ENCODE measurements around the gene GCNT4. TPM values are rescaled to one million over a fixed set of nuclear protein-coding genes. Genes with fewer than 3 reads are reported as not detected.

The GCNT4 gene
- total RNA-seq, 4 donors from 2014 or later = 3.3 to 63.7 (median 17.8) TPM

DNA sequence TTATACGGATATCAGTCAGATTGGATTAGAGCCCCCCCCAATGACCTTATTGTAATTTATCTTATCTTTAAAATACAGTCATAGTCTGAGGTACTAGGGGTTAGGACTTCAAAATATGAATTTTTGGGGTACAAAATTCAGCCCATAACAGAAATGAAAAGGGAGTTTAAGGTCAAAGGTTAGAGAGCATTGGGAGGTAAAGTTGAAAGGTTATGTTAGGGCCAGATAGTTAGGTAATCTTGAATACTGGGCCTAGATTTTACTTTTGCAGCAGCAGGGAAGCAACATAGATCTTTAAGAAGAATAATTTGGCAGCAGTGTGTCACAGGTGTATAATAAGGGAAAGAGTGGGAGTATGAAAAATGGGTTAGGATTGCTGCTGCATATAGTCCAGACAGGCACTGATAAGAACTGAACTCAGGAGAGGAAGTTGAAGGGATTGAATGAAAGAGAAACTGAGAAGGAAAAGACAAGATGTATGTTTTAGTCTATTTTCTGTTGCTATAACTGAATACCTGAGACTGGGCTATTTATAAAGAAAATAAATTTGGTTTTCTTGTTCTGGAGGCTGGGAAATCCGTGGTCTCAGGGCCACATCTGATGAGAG is 10.7 kb upstream of the GCNT4 start:
- no peaks in the 10 kb centered on the region for H3K9me3 ChIP-seq
- no peak for TF ChIP-seq POLR2A (IDR thresholded peaks at IDR 0.05)
- TF ChIP-seq, protein P1, sequence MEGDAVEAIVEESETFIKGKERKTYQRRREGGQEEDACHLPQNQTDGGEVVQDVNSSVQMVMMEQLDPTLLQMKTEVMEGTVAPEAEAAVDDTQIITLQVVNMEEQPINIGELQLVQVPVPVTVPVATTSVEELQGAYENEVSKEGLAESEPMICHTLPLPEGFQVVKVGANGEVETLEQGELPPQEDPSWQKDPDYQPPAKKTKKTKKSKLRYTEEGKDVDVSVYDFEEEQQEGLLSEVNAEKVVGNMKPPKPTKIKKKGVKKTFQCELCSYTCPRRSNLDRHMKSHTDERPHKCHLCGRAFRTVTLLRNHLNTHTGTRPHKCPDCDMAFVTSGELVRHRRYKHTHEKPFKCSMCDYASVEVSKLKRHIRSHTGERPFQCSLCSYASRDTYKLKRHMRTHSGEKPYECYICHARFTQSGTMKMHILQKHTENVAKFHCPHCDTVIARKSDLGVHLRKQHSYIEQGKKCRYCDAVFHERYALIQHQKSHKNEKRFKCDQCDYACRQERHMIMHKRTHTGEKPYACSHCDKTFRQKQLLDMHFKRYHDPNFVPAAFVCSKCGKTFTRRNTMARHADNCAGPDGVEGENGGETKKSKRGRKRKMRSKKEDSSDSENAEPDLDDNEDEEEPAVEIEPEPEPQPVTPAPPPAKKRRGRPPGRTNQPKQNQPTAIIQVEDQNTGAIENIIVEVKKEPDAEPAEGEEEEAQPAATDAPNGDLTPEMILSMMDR (IDR thresholded peaks at IDR 0.05) = no peak
- no peak overlapping the region for H3K4me3 ChIP-seq
- H3K4me1 ChIP-seq = no peaks in the 10 kb centered on the region
- no peak overlapping the region for H3K27ac ChIP-seq
- no peak for DNase-seq
- H3K27me3 ChIP-seq = no peaks in the 10 kb centered on the region
- no peaks in the 10 kb centered on the region for H3K36me3 ChIP-seq

DNA sequence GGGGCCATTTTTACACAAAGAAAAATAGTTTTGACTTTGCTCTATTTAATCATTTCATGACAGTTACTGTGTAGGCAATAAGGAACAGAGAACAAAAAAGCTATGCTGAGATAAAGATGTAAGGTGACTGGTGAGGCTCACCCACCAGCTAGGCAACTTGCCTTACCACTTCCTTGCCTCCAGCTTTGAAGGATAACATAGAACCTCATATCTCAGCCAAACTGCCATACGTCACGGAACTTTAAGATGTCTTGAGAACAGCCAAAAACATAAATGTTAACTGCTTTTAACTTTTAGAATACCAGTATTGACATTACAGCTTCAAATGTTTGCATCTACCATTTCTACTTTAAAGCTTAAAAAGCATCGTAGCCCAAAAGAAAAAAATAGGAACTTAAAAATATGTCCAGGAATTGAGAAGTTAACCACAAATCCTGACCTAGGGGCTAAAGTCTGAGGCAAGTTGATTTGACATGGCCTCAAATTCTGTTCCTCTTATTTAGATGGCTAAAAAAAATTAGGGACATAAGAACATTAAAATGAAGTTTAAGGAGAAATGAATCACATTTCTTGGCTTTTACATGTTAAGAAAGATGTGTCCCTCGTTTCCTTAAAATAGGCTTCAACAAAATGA is 7.7 kb upstream of the GCNT4 start:
- TF ChIP-seq, protein P1 (IDR thresholded peaks at IDR 0.05) = no peak
- TF ChIP-seq POLR2A (IDR thresholded peaks at IDR 0.05) = no peak
- DNase-seq = no peak

DNA sequence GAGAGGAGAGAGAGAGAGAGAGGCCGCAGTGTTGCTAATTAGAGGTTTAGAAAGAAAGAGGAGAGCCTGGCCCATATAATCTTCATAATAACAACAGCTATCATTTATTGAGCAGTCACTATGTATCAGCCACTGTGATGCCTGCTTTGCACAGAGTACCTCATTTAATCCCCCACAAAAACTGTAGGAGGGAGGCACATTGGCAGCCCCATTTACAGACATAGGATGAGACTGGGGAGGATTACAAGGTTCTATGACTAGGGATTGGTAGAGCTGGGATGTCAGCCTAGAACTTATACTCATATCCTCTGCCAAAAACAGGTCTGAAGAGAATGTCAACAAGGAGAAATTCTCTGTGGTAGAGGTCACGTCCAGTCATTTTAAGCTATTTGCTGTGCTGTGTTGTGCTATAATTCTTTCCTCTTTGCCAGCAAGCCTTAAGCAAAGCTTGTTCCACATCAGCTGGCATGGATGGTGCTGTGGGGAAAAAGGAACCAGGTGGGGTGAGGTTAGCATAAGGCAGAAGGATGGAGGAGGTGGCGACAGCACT is 6.7 kb upstream of the GCNT4 start:
- H3K27me3 ChIP-seq = no peaks in the 10 kb centered on the region
- peak overlapping the region in 2 of 4 donors; percentile 15 to 38 for H3K27ac ChIP-seq
- TF ChIP-seq, protein P1 (IDR thresholded peaks at IDR 0.05) = no peak
- TF ChIP-seq POLR2A (IDR thresholded peaks at IDR 0.05) = no peak
- peaks cover 0 to 9% (median 0%) of the 10 kb centered on the region in 4 donors for H3K4me1 ChIP-seq
- H3K4me3 ChIP-seq = no peak overlapping the region
- no peak for DNase-seq
- no peaks in the 10 kb centered on the region for H3K9me3 ChIP-seq
- H3K36me3 ChIP-seq = no peaks in the 10 kb centered on the region

More for the DNA sequence above, 7.7 kb upstream of the GCNT4 start:
- Histone ChIP-seq H3K9me3 (no peaks in the 10 kb centered on the region), H3K36me3 (no peaks in the 10 kb centered on the region), H3K27me3 (no peaks in the 10 kb centered on the region), H3K27ac (peak overlapping the region in 1 of 4 donors; percentile 13), H3K4me3 (no peak overlapping the region), H3K4me1 (no peaks in the 10 kb centered on the region)

DNA sequence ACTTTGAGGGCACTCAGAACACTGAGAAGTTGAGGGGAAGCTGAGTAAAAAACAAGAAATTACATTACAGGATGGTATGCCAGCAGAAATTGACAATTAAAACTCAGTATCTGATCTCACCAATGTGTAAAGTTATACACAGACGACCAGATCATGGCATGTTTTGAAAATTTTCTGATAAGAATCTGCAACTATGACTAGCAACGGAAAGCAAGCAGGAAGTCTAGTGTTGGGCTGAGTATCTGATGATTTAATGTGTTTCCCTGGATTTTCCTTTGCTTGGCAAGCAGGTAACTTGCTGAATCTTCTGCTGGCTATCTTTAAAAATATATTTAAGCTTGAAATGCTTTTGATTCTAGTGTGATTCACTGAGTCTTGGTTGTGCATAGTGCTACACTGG is 5.2 kb upstream of the GCNT4 start:
- Histone ChIP-seq H3K4me3 (no peak overlapping the region), H3K27me3 (no peaks in the 10 kb centered on the region), H3K4me1 (peaks cover 0 to 11% (median 4%) of the 10 kb centered on the region in 4 donors), H3K9me3 (no peaks in the 10 kb centered on the region), H3K27ac (no peak overlapping the region), H3K36me3 (no peaks in the 10 kb centered on the region)
- DNase-seq = no peak
- TF ChIP-seq POLR2A (IDR thresholded peaks at IDR 0.05) = no peak
- TF ChIP-seq, protein P1 (IDR thresholded peaks at IDR 0.05) = no peak

DNA sequence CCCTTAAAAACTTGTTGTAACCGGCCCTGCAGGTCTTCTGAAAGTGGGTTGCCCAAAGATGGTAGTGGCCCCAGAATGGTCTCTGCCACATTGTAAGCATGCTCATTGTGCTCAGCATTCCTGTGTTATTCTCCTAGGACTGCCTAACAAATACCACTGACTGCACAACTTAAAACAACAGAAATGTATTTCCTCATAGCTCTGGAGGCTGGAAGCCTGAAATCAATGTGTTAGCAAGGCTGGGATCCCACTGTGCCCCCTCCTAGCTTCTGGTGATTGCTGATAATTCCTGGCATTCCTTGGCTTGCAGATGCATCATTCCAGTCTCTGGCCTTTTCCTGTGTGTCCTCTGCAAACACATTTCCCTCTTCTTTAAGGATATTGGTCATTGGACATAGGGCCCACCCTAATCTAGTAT is 3.4 kb upstream of the GCNT4 start:
- H3K9me3 ChIP-seq = no peaks in the 10 kb centered on the region
- H3K27ac ChIP-seq = no peak overlapping the region
- TF ChIP-seq POLR2A (IDR thresholded peaks at IDR 0.05) = no peak
- TF ChIP-seq, protein P1 (IDR thresholded peaks at IDR 0.05) = no peak
- DNase-seq = no peak
- H3K36me3 ChIP-seq = no peaks in the 10 kb centered on the region
- H3K27me3 ChIP-seq = no peaks in the 10 kb centered on the region
- no peak overlapping the region for H3K4me3 ChIP-seq
- peaks cover 0 to 21% (median 7%) of the 10 kb centered on the region in 4 donors for H3K4me1 ChIP-seq

Measured in Peyer's patch (tissue), 4 donors.